ENCODE measurements around the gene ACMSD. TPM values are rescaled to one million over a fixed set of nuclear protein-coding genes. Genes with fewer than 3 reads are reported as not detected.

Gene ACMSD
- total and polyA plus RNA-seq, 2 donors (not counting 1 experiment from before 2014, with no cell fraction given): not detected

DNA sequence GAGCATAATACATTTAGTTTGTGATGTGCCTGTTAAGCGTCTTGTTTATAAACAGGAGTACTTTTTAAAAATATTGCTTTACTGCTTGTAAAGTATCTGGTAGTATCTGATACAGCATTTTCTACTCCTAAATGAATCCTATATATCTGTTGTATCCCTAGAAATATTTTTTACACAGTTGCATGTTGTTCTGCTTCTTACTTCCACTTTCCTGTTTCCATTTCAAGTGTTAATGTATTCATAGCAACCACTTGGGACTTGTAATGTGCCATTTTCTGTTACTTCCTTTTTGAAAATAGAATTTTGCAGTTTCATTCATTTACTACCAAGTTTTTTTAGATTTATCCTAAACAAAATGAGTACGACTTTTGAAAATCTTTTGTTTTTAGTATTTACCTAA lies 105.1 kb downstream of the ACMSD start:
- Histone ChIP-seq H3K9ac (ENCODE audit: insufficient read depth, low read length) (no peak overlapping the region), H2AFZ (ENCODE audit: low read length) (no peak overlapping the region), H3K27me3 (ENCODE audit: control insufficient read depth, insufficient read depth, low read length) (no peaks in the 10 kb centered on the region), H3K4me3 (replicated peaks in 1 of 4; ENCODE audit: control extremely low read depth in 1 of 4, insufficient read depth in 1 of 4, low read depth in 3 of 4, low read length in 4 of 4) (no peak overlapping the region), H3K4me2 (ENCODE audit: extremely low read depth, insufficient read depth, low read length) (no peak overlapping the region), H3K36me3 (ENCODE audit: control insufficient read depth, insufficient read depth, low read length) (peaks cover 4% of the 10 kb centered on the region), H3K27ac (ENCODE audit: insufficient read depth, low read length) (no peak overlapping the region), H3K4me1 (ENCODE audit: control insufficient read depth, extremely low read depth, insufficient read depth, low read length) (no peaks in the 10 kb centered on the region), H3K9me3 (ENCODE audit: control insufficient read depth, insufficient read depth, low read depth, low read length) (no peaks in the 10 kb centered on the region), H3K79me2 (ENCODE audit: control insufficient read depth, insufficient read depth, low read length) (peaks cover 3% of the 10 kb centered on the region), H4K20me1 (ENCODE audit: control insufficient read depth, extremely low read depth, insufficient read depth, low read length) (no peaks in the 10 kb centered on the region)
- no peak for DNase-seq (ENCODE audit: low read depth in 2 of 2)
- TF ChIP-seq CTCF (conservative IDR thresholded peaks at IDR 0.05 in 1 of 2, IDR thresholded peaks at IDR 0.05 in 1 of 2; ENCODE audit: low read depth in 1 of 2, low read length in 2 of 2): no peak
- no peak for TF ChIP-seq EZH2 (IDR thresholded peaks at IDR 0.05; ENCODE audit: low read length, missing control alignments)

GRCh38 chr2:134944975-134945374 lies 106.6 kb downstream of the ACMSD start:
- no peak for DNase-seq (ENCODE audit: low read depth in 2 of 2)
- peaks cover 4% of the 10 kb centered on the region for H3K36me3 ChIP-seq (ENCODE audit: control insufficient read depth, insufficient read depth, low read length)
- peaks cover 3% of the 10 kb centered on the region for H3K79me2 ChIP-seq (ENCODE audit: control insufficient read depth, insufficient read depth, low read length)
- H3K4me3 ChIP-seq (replicated peaks in 1 of 4; ENCODE audit: control extremely low read depth in 1 of 4, insufficient read depth in 1 of 4, low read depth in 3 of 4, low read length in 4 of 4): no peak overlapping the region
- no peak overlapping the region for H2AFZ ChIP-seq (ENCODE audit: low read length)
- no peaks in the 10 kb centered on the region for H4K20me1 ChIP-seq (ENCODE audit: control insufficient read depth, extremely low read depth, insufficient read depth, low read length)
- no peaks in the 10 kb centered on the region for H3K9me3 ChIP-seq (ENCODE audit: control insufficient read depth, insufficient read depth, low read depth, low read length)
- H3K9ac ChIP-seq (ENCODE audit: insufficient read depth, low read length): no peak overlapping the region
- H3K27ac ChIP-seq (ENCODE audit: insufficient read depth, low read length): no peak overlapping the region
- TF ChIP-seq CTCF (conservative IDR thresholded peaks at IDR 0.05 in 1 of 2, IDR thresholded peaks at IDR 0.05 in 1 of 2; ENCODE audit: low read depth in 1 of 2, low read length in 2 of 2) (no peak), EZH2 (IDR thresholded peaks at IDR 0.05; ENCODE audit: low read length, missing control alignments) (no peak)
- H3K4me2 ChIP-seq (ENCODE audit: extremely low read depth, insufficient read depth, low read length): no peak overlapping the region
- no peaks in the 10 kb centered on the region for H3K27me3 ChIP-seq (ENCODE audit: control insufficient read depth, insufficient read depth, low read length)
- no peaks in the 10 kb centered on the region for H3K4me1 ChIP-seq (ENCODE audit: control insufficient read depth, extremely low read depth, insufficient read depth, low read length)

- H3K36me3 ChIP-seq (ENCODE audit: control insufficient read depth, insufficient read depth, low read length): peaks cover 2% of the 10 kb centered on the region
- no peaks in the 10 kb centered on the region for H4K20me1 ChIP-seq (ENCODE audit: control insufficient read depth, extremely low read depth, insufficient read depth, low read length)
- TF ChIP-seq EZH2 (IDR thresholded peaks at IDR 0.05; ENCODE audit: low read length, missing control alignments): no peak
- no peak for TF ChIP-seq CTCF (conservative IDR thresholded peaks at IDR 0.05 in 1 of 2, IDR thresholded peaks at IDR 0.05 in 1 of 2; ENCODE audit: low read depth in 1 of 2, low read length in 2 of 2)
- no peak overlapping the region for H3K4me2 ChIP-seq (ENCODE audit: extremely low read depth, insufficient read depth, low read length)
- no peak overlapping the region for H3K27ac ChIP-seq (ENCODE audit: insufficient read depth, low read length)
- H3K4me3 ChIP-seq (replicated peaks in 1 of 4; ENCODE audit: control extremely low read depth in 1 of 4, insufficient read depth in 1 of 4, low read depth in 3 of 4, low read length in 4 of 4): no peak overlapping the region
- DNase-seq (ENCODE audit: low read depth in 2 of 2): no peak
- no peak overlapping the region for H2AFZ ChIP-seq (ENCODE audit: low read length)
- H3K79me2 ChIP-seq (ENCODE audit: control insufficient read depth, insufficient read depth, low read length): no peaks in the 10 kb centered on the region
- H3K27me3 ChIP-seq (ENCODE audit: control insufficient read depth, insufficient read depth, low read length): no peaks in the 10 kb centered on the region
- no peak overlapping the region for H3K9ac ChIP-seq (ENCODE audit: insufficient read depth, low read length)
- H3K9me3 ChIP-seq (ENCODE audit: control insufficient read depth, insufficient read depth, low read depth, low read length): no peaks in the 10 kb centered on the region
- no peaks in the 10 kb centered on the region for H3K4me1 ChIP-seq (ENCODE audit: control insufficient read depth, extremely low read depth, insufficient read depth, low read length)
Observed at GRCh38 chr2:134946073-134946472, 107.7 kb downstream of the ACMSD start.

Data from fibroblast of lung (primary cell).